ENCODE data around the gene SPATA2. TPM values are rescaled to one million over a fixed set of nuclear protein-coding genes. Genes with fewer than 3 reads are reported as not detected.

Gene SPATA2
- total and polyA plus RNA-seq, 2 experiments from 2014 or later: 5.3 to 9.3 TPM

Small RNA genes within 50 kb of the gene (small RNA-seq; reads per million reads assigned to genes)
- gene RF00017 (ENCODE audit: low replicate concordance): not detected
- gene RF00019 (ENCODE audit: low replicate concordance): not detected

Other genes with a start within 250 kb of the SPATA2 start
- gene B4GALT5, start 201.7 kb downstream of the SPATA2 start, total RNA-seq (2014; rRNA removed; shearing (Covaris generic)): 50.3 and 53.2 TPM in 2 replicates
- gene B4GALT5, start 201.7 kb downstream of the SPATA2 start, polyA plus RNA-seq (2016; fragmentation: Nextera tagmentation; extraction: Ambion mirVana): 19.1 and 20.1 TPM in 2 replicates
- gene SLC9A8, start 102.7 kb downstream of the SPATA2 start, total RNA-seq (2014; rRNA removed; shearing (Covaris generic)): 6.4 and 7.0 TPM in 2 replicates
- gene SLC9A8, start 102.7 kb downstream of the SPATA2 start, polyA plus RNA-seq (2016; fragmentation: Nextera tagmentation; extraction: Ambion mirVana): 2.6 and 4.4 TPM in 2 replicates
- 211 and 279 TPM in 2 replicates for gene RNF114, start 20.9 kb upstream of the SPATA2 start, total RNA-seq (2014; rRNA removed; shearing (Covaris generic))
- 153 and 155 TPM in 2 replicates for gene RNF114, start 20.9 kb upstream of the SPATA2 start, polyA plus RNA-seq (2016; fragmentation: Nextera tagmentation; extraction: Ambion mirVana)
- gene SNAI1, start 67.5 kb upstream of the SPATA2 start, total RNA-seq (2014; rRNA removed; shearing (Covaris generic)): 2.9 and 4.2 TPM in 2 replicates
- gene SNAI1, start 67.5 kb upstream of the SPATA2 start, polyA plus RNA-seq (2016; fragmentation: Nextera tagmentation; extraction: Ambion mirVana): 7.9 and 8.4 TPM in 2 replicates
- gene UBE2V1, start 197.6 kb upstream of the SPATA2 start, total RNA-seq (2014; rRNA removed; shearing (Covaris generic)): 85.7 and 105 TPM in 2 replicates
- 293 and 302 TPM in 2 replicates for gene UBE2V1, start 197.6 kb upstream of the SPATA2 start, polyA plus RNA-seq (2016; fragmentation: Nextera tagmentation; extraction: Ambion mirVana)
- 33.0 and 43.6 TPM in 2 replicates for gene PEDS1, start 238.2 kb upstream of the SPATA2 start, total RNA-seq (2014; rRNA removed; shearing (Covaris generic))
- 31.6 and 34.5 TPM in 2 replicates for gene PEDS1, start 238.2 kb upstream of the SPATA2 start, polyA plus RNA-seq (2016; fragmentation: Nextera tagmentation; extraction: Ambion mirVana)